Panc1 (cell line): ENCODE results near the gene CD151.
A peak's percentile ranks its signal among the peaks of the same experiment; 100 is the strongest.

Experiments
- CTCF ChIP-seq: fragments of 450-650 bp; IDR thresholded peaks from 2 replicates; pipeline ENCODE4 v1.5.1; 2017; ENCODE audit warnings: mild to moderate bottlenecking
- POLR2AphosphoS5 ChIP-seq: IDR thresholded peaks from 2 replicates; pipeline ENCODE4 v1.6.1; 2012; ENCODE audit warnings: mild to moderate bottlenecking, low read depth, low read length, moderate library complexity
- SIN3A ChIP-seq: IDR thresholded peaks from 2 replicates; pipeline ENCODE4 v1.6.1; 2012; ENCODE audit warnings: low read depth, mild to moderate bottlenecking, low read length, moderate library complexity, borderline replicate concordance; ENCODE audit not compliant: insufficient read depth
- TCF7L2 ChIP-seq: IDR thresholded peaks from 2 replicates; pipeline ENCODE4 v1.6.1; 2011; ENCODE audit warnings: mild to moderate bottlenecking, low read depth, low read length, inconsistent platforms
- TF ChIP-seq, protein P1 (sequence below), 2 experiments: IDR thresholded peaks; 2 replicates each; pipeline ENCODE4 v1.6.1; 2011 to 2012; ENCODE audit warnings: low read depth in 2 of 2, control low read depth in 1 of 2, low read length in 1 of 2, mild to moderate bottlenecking in 1 of 2, moderate library complexity in 1 of 2; ENCODE audit not compliant: insufficient read depth in 1 of 2

GRCh38 chr11:870127-870413 is 37.3 kb downstream of the CD151 start:
- TF ChIP-seq, protein P1, sequence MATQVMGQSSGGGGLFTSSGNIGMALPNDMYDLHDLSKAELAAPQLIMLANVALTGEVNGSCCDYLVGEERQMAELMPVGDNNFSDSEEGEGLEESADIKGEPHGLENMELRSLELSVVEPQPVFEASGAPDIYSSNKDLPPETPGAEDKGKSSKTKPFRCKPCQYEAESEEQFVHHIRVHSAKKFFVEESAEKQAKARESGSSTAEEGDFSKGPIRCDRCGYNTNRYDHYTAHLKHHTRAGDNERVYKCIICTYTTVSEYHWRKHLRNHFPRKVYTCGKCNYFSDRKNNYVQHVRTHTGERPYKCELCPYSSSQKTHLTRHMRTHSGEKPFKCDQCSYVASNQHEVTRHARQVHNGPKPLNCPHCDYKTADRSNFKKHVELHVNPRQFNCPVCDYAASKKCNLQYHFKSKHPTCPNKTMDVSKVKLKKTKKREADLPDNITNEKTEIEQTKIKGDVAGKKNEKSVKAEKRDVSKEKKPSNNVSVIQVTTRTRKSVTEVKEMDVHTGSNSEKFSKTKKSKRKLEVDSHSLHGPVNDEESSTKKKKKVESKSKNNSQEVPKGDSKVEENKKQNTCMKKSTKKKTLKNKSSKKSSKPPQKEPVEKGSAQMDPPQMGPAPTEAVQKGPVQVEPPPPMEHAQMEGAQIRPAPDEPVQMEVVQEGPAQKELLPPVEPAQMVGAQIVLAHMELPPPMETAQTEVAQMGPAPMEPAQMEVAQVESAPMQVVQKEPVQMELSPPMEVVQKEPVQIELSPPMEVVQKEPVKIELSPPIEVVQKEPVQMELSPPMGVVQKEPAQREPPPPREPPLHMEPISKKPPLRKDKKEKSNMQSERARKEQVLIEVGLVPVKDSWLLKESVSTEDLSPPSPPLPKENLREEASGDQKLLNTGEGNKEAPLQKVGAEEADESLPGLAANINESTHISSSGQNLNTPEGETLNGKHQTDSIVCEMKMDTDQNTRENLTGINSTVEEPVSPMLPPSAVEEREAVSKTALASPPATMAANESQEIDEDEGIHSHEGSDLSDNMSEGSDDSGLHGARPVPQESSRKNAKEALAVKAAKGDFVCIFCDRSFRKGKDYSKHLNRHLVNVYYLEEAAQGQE (IDR thresholded peaks at IDR 0.05; ENCODE audit: insufficient read depth in 1 of 2, low read depth in 2 of 2, low read length in 1 of 2), result peak in 1 of 2 experiments; percentile 17; a peak in 1 of 4 replicates
- TF ChIP-seq POLR2AphosphoS5 (no peak), CTCF (no peak), SIN3A (no peak), TCF7L2 (no peak)
